Liver (tissue), 9 donors: ENCODE measurements around the gene PPME1. TPM values are rescaled to one million over a fixed set of nuclear protein-coding genes. Genes with fewer than 3 reads are reported as not detected.

Experiments used
- DNase-seq: peaks from one replicate; pipeline ENCODE4 v3.0.0-alpha.2; 2017; ENCODE audit warnings: low spot score
- H3K27ac ChIP-seq, 2 donors: one replicate each; pipeline ENCODE4 v1.7.0; 2013; ENCODE audit warnings: inconsistent platforms in 2 of 2, low read length in 2 of 2, control low read depth in 1 of 2, low read depth in 1 of 2, mild to moderate bottlenecking in 1 of 2
- H3K27me3 ChIP-seq, 4 donors: one replicate each; pipeline versions ENCODE4 v1.6.1 to v1.7.0; 2013; ENCODE audit warnings: low read length in 3 of 4, inconsistent platforms in 1 of 4, mild to moderate bottlenecking in 1 of 4, moderate library complexity in 1 of 4; ENCODE audit not compliant: control insufficient read depth in 4 of 4, insufficient read depth in 4 of 4
- H3K36me3 ChIP-seq, 4 donors: one replicate each; pipeline versions ENCODE4 v1.6.1 to v1.7.0; 2013; ENCODE audit warnings: low read length in 3 of 4, mild to moderate bottlenecking in 3 of 4, low read depth in 1 of 4, moderate library complexity in 1 of 4; ENCODE audit not compliant: control insufficient read depth in 4 of 4, insufficient read depth in 3 of 4
- H3K4me1 ChIP-seq, 4 donors: one replicate each; pipeline versions ENCODE4 v1.6.1 to v1.7.0; 2013; ENCODE audit warnings: low read length in 3 of 4, mild to moderate bottlenecking in 3 of 4, moderate library complexity in 1 of 4; ENCODE audit not compliant: control insufficient read depth in 4 of 4, insufficient read depth in 4 of 4
- H3K4me3 ChIP-seq, 3 donors: one replicate each; pipeline versions ENCODE4 v1.6.1 to v1.7.0; 2013; ENCODE audit warnings: low read length in 3 of 3, control low read depth in 1 of 3, low read depth in 1 of 3, mild to moderate bottlenecking in 1 of 3
- H3K9ac ChIP-seq, 2 donors: one replicate each; pipeline ENCODE4 v1.7.0; 2013; ENCODE audit warnings: low read length in 2 of 2, mild to moderate bottlenecking in 2 of 2, moderate library complexity in 2 of 2, control low read depth in 1 of 2, low read depth in 1 of 2
- H3K9me3 ChIP-seq, 4 donors: one replicate each; pipeline versions ENCODE4 v1.6.1 to v1.7.0; 2013; ENCODE audit warnings: low read length in 3 of 4; ENCODE audit not compliant: control insufficient read depth in 4 of 4
- ATF3 ChIP-seq: IDR thresholded peaks from 2 replicates; pipeline ENCODE4 v1.6.1; 2016; ENCODE audit warnings: antibody characterized with exemption
- EGR1 ChIP-seq, 2 donors: IDR thresholded peaks; 2 replicates each; pipeline ENCODE4 v1.6.1; 2016 to 2018; ENCODE audit warnings: antibody characterized with exemption in 2 of 2, low read depth in 2 of 2
- FOXA1 ChIP-seq: IDR thresholded peaks from 2 replicates; pipeline ENCODE4 v1.6.1; 2016; ENCODE audit warnings: antibody characterized with exemption
- FOXA2 ChIP-seq: IDR thresholded peaks from 2 replicates; pipeline ENCODE4 v1.6.1; 2016; ENCODE audit warnings: antibody characterized with exemption
- GABPA ChIP-seq, 2 donors: IDR thresholded peaks in 1 of 2; conservative IDR thresholded peaks in 1 of 2; 2 replicates each; pipeline ENCODE4 v1.6.1; 2016; ENCODE audit warnings: antibody characterized with exemption in 2 of 2, mild to moderate bottlenecking in 1 of 2, moderate library complexity in 1 of 2
- HNF4A ChIP-seq, 2 donors: conservative IDR thresholded peaks; 2 replicates each; pipeline ENCODE4 v1.6.1; 2016; ENCODE audit warnings: antibody characterized with exemption in 2 of 2, mild to moderate bottlenecking in 2 of 2
- NR2F2 ChIP-seq: IDR thresholded peaks from 2 replicates; pipeline ENCODE4 v1.6.1; 2016; ENCODE audit warnings: antibody characterized with exemption
- REST ChIP-seq: IDR thresholded peaks from 2 replicates; pipeline ENCODE4 v1.6.1; 2016; ENCODE audit warnings: antibody characterized with exemption, mild to moderate bottlenecking
- SP1 ChIP-seq: IDR thresholded peaks from 2 replicates; pipeline ENCODE4 v1.6.1; 2018; ENCODE audit warnings: antibody characterized with exemption, mild to moderate bottlenecking
- TAF1 ChIP-seq: conservative IDR thresholded peaks from 2 replicates; pipeline ENCODE4 v1.6.1; 2016; ENCODE audit warnings: antibody characterized with exemption, mild to moderate bottlenecking
- WGBS: extraction: QIAGEN DNeasy Blood & Tissue Kit; methylation state at CpG from one replicate; pipeline ENCODE4 v1.1.7; 2013; 5-methylcytosine and 5-hydroxymethylcytosine counted together
- polyA plus RNA-seq, 2 donors: library from polyadenylated mRNA; stranded (reverse) in 1 of 2; unstranded in 1 of 2; fragments of 200-250 nt in 1 of 2; fragments of >200 nt in 1 of 2; fragmentation: Nextera tagmentation in 1 of 2; extraction: Ambion mirVana in 1 of 2; gene quantifications; one replicate each; pipeline versions ENCODE4 v1.2.1 to v1.2.3, GENCODE V29; 2013 to 2015
- total RNA-seq, 2 donors: library from RNA; depleted of rRNA; stranded (reverse); fragments of >200 nt; gene quantifications; one replicate each; pipeline ENCODE4 v1.2.3, GENCODE V29; 2014
- TF ChIP-seq, protein P1 (sequence below): IDR thresholded peaks from 2 replicates; pipeline ENCODE4 v1.6.1; 2016; ENCODE audit warnings: antibody characterized with exemption
- donor health status: healthy.
- donor health status: healthy.
- donor health status: healthy.
- donor health status: healthy.
- donor health status: healthy.

The PPME1 gene
- total and polyA plus RNA-seq, 4 donors = 9.1 to 47.4 (median 13.6) TPM

- 88% methylated on average over 2 of the region's 2 CpGs for WGBS
- Histone ChIP-seq H3K9me3 (peaks cover 0 to 5% (median 2%) of the 10 kb centered on the region in 4 donors), H3K27ac (no peak overlapping the region), H3K27me3 (no peaks in the 10 kb centered on the region), H3K9ac (no peak overlapping the region), H3K36me3 (no peaks in the 10 kb centered on the region), H3K4me1 (no peaks in the 10 kb centered on the region), H3K4me3 (no peak overlapping the region)
- no peak for DNase-seq
- TF ChIP-seq GABPA (IDR thresholded peaks at IDR 0.05 in 1 of 2, conservative IDR thresholded peaks at IDR 0.05 in 1 of 2) (no peak), FOXA2 (no peak), REST (no peak), FOXA1 (no peak), SP1 (no peak), EGR1 (IDR thresholded peaks at IDR 0.05; ENCODE audit: low read depth in 2 of 2) (no peak), ATF3 (no peak), HNF4A (conservative IDR thresholded peaks at IDR 0.05) (no peak), NR2F2 (no peak)
- TF ChIP-seq, protein P1, sequence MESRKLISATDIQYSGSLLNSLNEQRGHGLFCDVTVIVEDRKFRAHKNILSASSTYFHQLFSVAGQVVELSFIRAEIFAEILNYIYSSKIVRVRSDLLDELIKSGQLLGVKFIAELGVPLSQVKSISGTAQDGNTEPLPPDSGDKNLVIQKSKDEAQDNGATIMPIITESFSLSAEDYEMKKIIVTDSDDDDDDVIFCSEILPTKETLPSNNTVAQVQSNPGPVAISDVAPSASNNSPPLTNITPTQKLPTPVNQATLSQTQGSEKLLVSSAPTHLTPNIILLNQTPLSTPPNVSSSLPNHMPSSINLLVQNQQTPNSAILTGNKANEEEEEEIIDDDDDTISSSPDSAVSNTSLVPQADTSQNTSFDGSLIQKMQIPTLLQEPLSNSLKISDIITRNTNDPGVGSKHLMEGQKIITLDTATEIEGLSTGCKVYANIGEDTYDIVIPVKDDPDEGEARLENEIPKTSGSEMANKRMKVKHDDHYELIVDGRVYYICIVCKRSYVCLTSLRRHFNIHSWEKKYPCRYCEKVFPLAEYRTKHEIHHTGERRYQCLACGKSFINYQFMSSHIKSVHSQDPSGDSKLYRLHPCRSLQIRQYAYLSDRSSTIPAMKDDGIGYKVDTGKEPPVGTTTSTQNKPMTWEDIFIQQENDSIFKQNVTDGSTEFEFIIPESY = no peak
Measured at GRCh38 chr11:74262725-74263124, 91.6 kb downstream of the PPME1 start.

GRCh38 chr11:74265256-74265655 is 94.2 kb downstream of the PPME1 start:
- Histone ChIP-seq H3K4me3 (no peak overlapping the region), H3K9me3 (peaks cover 0 to 5% (median 2%) of the 10 kb centered on the region in 4 donors), H3K9ac (no peak overlapping the region), H3K27me3 (no peaks in the 10 kb centered on the region), H3K27ac (no peak overlapping the region), H3K36me3 (no peaks in the 10 kb centered on the region), H3K4me1 (no peaks in the 10 kb centered on the region)
- WGBS = 95% methylated on average over 1 of the region's 1 CpG
- no peak for TF ChIP-seq REST
- no peak for TF ChIP-seq TAF1
- no peak for TF ChIP-seq GABPA (IDR thresholded peaks at IDR 0.05 in 1 of 2, conservative IDR thresholded peaks at IDR 0.05 in 1 of 2)
- no peak for TF ChIP-seq EGR1 (IDR thresholded peaks at IDR 0.05; ENCODE audit: low read depth in 2 of 2)
- no peak for DNase-seq
